Left hindlimb (tissue), 1 donor: Measurements from ENCODE around the gene CCDC28B.
"Not testable (repeated sequence)": the region's sequence is repeated elsewhere in the genome, so short reads cannot be mapped to it uniquely, and the experiment has no call there.

Experiments used
- DNase-seq: peaks from one replicate; pipeline ENCODE4 v3.0.0-alpha.2; 2018

CCDC28B gene

GRCh38 chr1:32200226-32201010 lies at the start of gene CCDC28B:
Gene CCDC28B, plus strand, starts transcription at chr1:32200595. Its CDS starts 1,341 bp downstream, at chr1:32201936.
- peak; percentile 86 for DNase-seq

- no peak for DNase-seq
Measured at GRCh38 chr1:32150847-32151246, 49.5 kb upstream of the CCDC28B start.

GRCh38 chr1:32151319-32151787 lies 49.0 kb upstream of the CCDC28B start:
- DNase-seq, result peak; percentile 48

GRCh38 chr1:32159189-32159588 lies 41.2 kb upstream of the CCDC28B start:
- DNase-seq, result no peak

GRCh38 chr1:32163405-32163804 lies 37.0 kb upstream of the CCDC28B start:
- no peak for DNase-seq

GRCh38 chr1:32165633-32166032 lies 34.8 kb upstream of the CCDC28B start:
- not testable (repeated sequence) for DNase-seq

- DNase-seq, result no peak
Measured at GRCh38 chr1:32170991-32171390, 29.4 kb upstream of the CCDC28B start.

GRCh38 chr1:32172621-32173245 lies 27.7 kb upstream of the CCDC28B start:
- DNase-seq, result no peak

- DNase-seq, result no peak
Measured at GRCh38 chr1:32178380-32179192, 21.8 kb upstream of the CCDC28B start.

- DNase-seq, result no peak
Measured at GRCh38 chr1:32179193-32179442, 21.3 kb upstream of the CCDC28B start.

GRCh38 chr1:32179443-32180185 lies 20.8 kb upstream of the CCDC28B start, which contains the start of gene TXLNA:
Gene TXLNA, plus strand, starts transcription at chr1:32179675. Its CDS starts 671 bp downstream, at chr1:32180346.
- DNase-seq, result peak; percentile 97

- peak; percentile 73 for DNase-seq
Measured at GRCh38 chr1:32180186-32181060, 20.0 kb upstream of the CCDC28B start.

GRCh38 chr1:32181065-32181464 lies 19.3 kb upstream of the CCDC28B start:
- DNase-seq, result no peak

- DNase-seq, result no peak
Measured at GRCh38 chr1:32181563-32181962, 18.8 kb upstream of the CCDC28B start.

- no peak for DNase-seq
Measured at GRCh38 chr1:32182060-32182459, 18.3 kb upstream of the CCDC28B start.

- no peak for DNase-seq
Measured at GRCh38 chr1:32184650-32185049, 15.7 kb upstream of the CCDC28B start.

- no peak for DNase-seq
Measured at GRCh38 chr1:32186077-32186476, 14.3 kb upstream of the CCDC28B start.

GRCh38 chr1:32186491-32186890 lies 13.9 kb upstream of the CCDC28B start:
- no peak for DNase-seq

GRCh38 chr1:32187850-32188249 lies 12.5 kb upstream of the CCDC28B start:
- DNase-seq, result no peak

GRCh38 chr1:32192220-32192948 lies 8.0 kb upstream of the CCDC28B start:
- DNase-seq, result no peak

GRCh38 chr1:32194984-32195383 lies 5.4 kb upstream of the CCDC28B start:
- DNase-seq, result no peak
